Measurements from ENCODE around the gene ATF6B. TPM values are rescaled to one million over a fixed set of nuclear protein-coding genes. Genes with fewer than 3 reads are reported as not detected.

ATF6B gene
- total and polyA plus RNA-seq, 4 experiments from 2014 or later, result 11.4 to 154 (median 89.2) TPM

- Histone ChIP-seq H3K4me1 (ENCODE audit: insufficient read depth, low read length) (peaks cover 4% of the 10 kb centered on the region), H3K9me3 (ENCODE audit: control insufficient read depth in 1 of 2, low read length in 2 of 2) (no peaks in the 10 kb centered on the region), H3K36me3 (ENCODE audit: insufficient read depth, low read length) (peaks cover 14% of the 10 kb centered on the region), H3K27ac (ENCODE audit: low read depth, low read length) (no peak overlapping the region), H3K27me3 (ENCODE audit: insufficient read depth, low read length) (no peaks in the 10 kb centered on the region), H3K4me3 (ENCODE audit: low read length in 2 of 2) (no peak overlapping the region)
- H3K4me1 Mint-ChIP-seq, result peaks cover 4 to 9% (median 7%) of the 10 kb centered on the region in 4 donors
- CTCF ChIA-PET (ENCODE audit: partially characterized antibody), result no interaction called here
- peaks cover 25 to 40% of the 10 kb centered on the region in 2 donors for H3K36me3 Mint-ChIP-seq
- no peaks in the 10 kb centered on the region for H3K9me3 Mint-ChIP-seq
- DNase-seq, result no peak
- H3K27me3 Mint-ChIP-seq, result no peaks in the 10 kb centered on the region
- intact Hi-C loops (cut with micrococcal nuclease), result no loop called here
- H3K4me3 Mint-ChIP-seq, result no peak overlapping the region
- POLR2A ChIA-PET (ENCODE audit: partially characterized antibody), result interaction anchor here (1.2 kb wide), 1 partner anchor 9 kb away, joined by 4 read pairs; no protein-coding TSS in a partner anchor
- peak overlapping the region in 2 of 7 donors; percentile 57 to 72 for H3K27ac Mint-ChIP-seq
These were observed 39.8 kb upstream of the ATF6B start for GRCh38 chr6:32167761-32168262.

- ChIA-PET POLR2A (ENCODE audit: partially characterized antibody) (interaction anchor here (1.2 kb wide), 1 partner anchor 10 kb away, joined by 4 read pairs; no protein-coding TSS in a partner anchor), CTCF (ENCODE audit: partially characterized antibody) (no interaction called here)
- Histone ChIP-seq H3K9me3 (ENCODE audit: control insufficient read depth in 1 of 2, low read length in 2 of 2) (no peaks in the 10 kb centered on the region), H3K27me3 (ENCODE audit: insufficient read depth, low read length) (no peaks in the 10 kb centered on the region), H3K36me3 (ENCODE audit: insufficient read depth, low read length) (peaks cover 14% of the 10 kb centered on the region), H3K27ac (ENCODE audit: low read depth, low read length) (no peak overlapping the region), H3K4me3 (ENCODE audit: low read length in 2 of 2) (no peak overlapping the region), H3K4me1 (ENCODE audit: insufficient read depth, low read length) (no peaks in the 10 kb centered on the region)
- no peak for DNase-seq
- Mint-ChIP-seq H3K36me3 (peaks cover 29 to 41% of the 10 kb centered on the region in 2 donors), H3K27me3 (no peaks in the 10 kb centered on the region), H3K4me1 (peaks cover 0 to 6% (median 4%) of the 10 kb centered on the region in 4 donors), H3K9me3 (no peaks in the 10 kb centered on the region), H3K4me3 (no peak overlapping the region), H3K27ac (peak overlapping the region in 1 of 7 donors; percentile 72)
- intact Hi-C loops (cut with micrococcal nuclease), result no loop called here
These were observed 39.2 kb upstream of the ATF6B start for GRCh38 chr6:32167154-32167760.

GRCh38 chr6:32166411-32167061, 38.5 kb upstream of the ATF6B start:
- Histone ChIP-seq H3K27me3 (ENCODE audit: insufficient read depth, low read length) (no peaks in the 10 kb centered on the region), H3K36me3 (ENCODE audit: insufficient read depth, low read length) (peaks cover 14% of the 10 kb centered on the region), H3K27ac (ENCODE audit: low read depth, low read length) (no peak overlapping the region), H3K9me3 (ENCODE audit: control insufficient read depth in 1 of 2, low read length in 2 of 2) (no peaks in the 10 kb centered on the region), H3K4me3 (ENCODE audit: low read length in 2 of 2) (no peak overlapping the region), H3K4me1 (ENCODE audit: insufficient read depth, low read length) (no peaks in the 10 kb centered on the region)
- no peak overlapping the region for H3K4me3 Mint-ChIP-seq
- H3K4me1 Mint-ChIP-seq, result peaks cover 0 to 6% (median 4%) of the 10 kb centered on the region in 4 donors
- no peaks in the 10 kb centered on the region for H3K27me3 Mint-ChIP-seq
- no peaks in the 10 kb centered on the region for H3K9me3 Mint-ChIP-seq
- ChIA-PET POLR2A (ENCODE audit: partially characterized antibody) (no interaction called here), CTCF (ENCODE audit: partially characterized antibody) (no interaction called here)
- H3K36me3 Mint-ChIP-seq, result peaks cover 29 to 41% of the 10 kb centered on the region in 2 donors
- intact Hi-C loops (cut with micrococcal nuclease), result no loop called here
- no peak overlapping the region for H3K27ac Mint-ChIP-seq
- no peak for DNase-seq

- Mint-ChIP-seq H3K27ac (no peak within 1 kb of the TSS), H3K9me3 (no peaks in the 10 kb centered on the region), H3K36me3 (peaks cover 20 to 23% of the 10 kb centered on the region in 2 donors), H3K4me3 (no peak within 1 kb of the TSS), H3K4me1 (peaks cover 0 to 1% (median 0%) of the 10 kb centered on the region in 4 donors), H3K27me3 (no peaks in the 10 kb centered on the region)
- no peak within 1 kb of the TSS for H3K4me3 ChIP-seq (ENCODE audit: low read length in 2 of 2)
- no peaks in the 10 kb centered on the region for H3K4me1 ChIP-seq (ENCODE audit: insufficient read depth, low read length)
- H3K9me3 ChIP-seq (ENCODE audit: control insufficient read depth in 1 of 2, low read length in 2 of 2), result no peaks in the 10 kb centered on the region
- H3K36me3 ChIP-seq (ENCODE audit: insufficient read depth, low read length), result peaks cover 9% of the 10 kb centered on the region
- no peaks in the 10 kb centered on the region for H3K27me3 ChIP-seq (ENCODE audit: insufficient read depth, low read length)
- intact Hi-C loops (cut with micrococcal nuclease), result no loop called here
- ChIA-PET POLR2A (ENCODE audit: partially characterized antibody) (interaction anchor here (0.6 to 3.0 kb wide), 4 partner anchors 10 to 70 kb away, joined by 4 to 8 read pairs (median 4); partner anchors contain the start of gene AGPAT1), CTCF (ENCODE audit: partially characterized antibody) (interaction anchor here (1.7 kb wide), 1 partner anchor 10 kb away, joined by 6 read pairs; no protein-coding TSS in a partner anchor)
- DNase-seq, result no peak
- no peak within 1 kb of the TSS for H3K27ac ChIP-seq (ENCODE audit: low read depth, low read length)
These were observed 36.2 kb upstream of the ATF6B start, which contains the start of gene EGFL8 for GRCh38 chr6:32164295-32164694. TSS of gene EGFL8 (plus strand) at chr6:32164595. CDS start at chr6:32166166, 1,571 bp downstream.

- Histone ChIP-seq H3K27ac (ENCODE audit: low read depth, low read length) (no peak overlapping the region), H3K4me1 (ENCODE audit: insufficient read depth, low read length) (no peaks in the 10 kb centered on the region), H3K36me3 (ENCODE audit: insufficient read depth, low read length) (peaks cover 5% of the 10 kb centered on the region), H3K27me3 (ENCODE audit: insufficient read depth, low read length) (no peaks in the 10 kb centered on the region), H3K9me3 (ENCODE audit: control insufficient read depth in 1 of 2, low read length in 2 of 2) (no peaks in the 10 kb centered on the region), H3K4me3 (ENCODE audit: low read length in 2 of 2) (no peak overlapping the region)
- CTCF ChIA-PET (ENCODE audit: partially characterized antibody), result interaction anchor here (1.7 kb wide), 1 partner anchor 9 kb away, joined by 6 read pairs; no protein-coding TSS in a partner anchor
- peaks cover 0 to 1% (median 0%) of the 10 kb centered on the region in 4 donors for H3K4me1 Mint-ChIP-seq
- no peaks in the 10 kb centered on the region for H3K9me3 Mint-ChIP-seq
- no peak overlapping the region for H3K4me3 Mint-ChIP-seq
- H3K36me3 Mint-ChIP-seq, result peaks cover 17 to 19% of the 10 kb centered on the region in 2 donors
- no peak for DNase-seq
- H3K27me3 Mint-ChIP-seq, result no peaks in the 10 kb centered on the region
- intact Hi-C loops (cut with micrococcal nuclease), result no loop called here
- POLR2A ChIA-PET (ENCODE audit: partially characterized antibody), result interaction anchor here (1.2 to 3.0 kb wide), 3 partner anchors 9 to 32 kb away, joined by 4 to 8 read pairs (median 5); partner anchors contain the start of gene AGPAT1
- no peak overlapping the region for H3K27ac Mint-ChIP-seq
These were observed 35.7 kb upstream of the ATF6B start for GRCh38 chr6:32163559-32164258.

- H3K4me1 Mint-ChIP-seq, result peaks cover 15 to 27% (median 20%) of the 10 kb centered on the region in 4 donors
- H3K4me3 Mint-ChIP-seq, result no peak overlapping the region
- H3K27ac Mint-ChIP-seq, result no peak overlapping the region
- intact Hi-C loops (cut with micrococcal nuclease), result loop anchor here (10.0 kb wide), 1 partner anchor 113 kb away; no protein-coding TSS in a partner anchor
- DNase-seq, result no peak
- CTCF ChIA-PET (ENCODE audit: partially characterized antibody), result interaction anchor here (1.1 kb wide), 1 partner anchor 15 kb away, joined by 5 read pairs; no protein-coding TSS in a partner anchor
- POLR2A ChIA-PET (ENCODE audit: partially characterized antibody), result no interaction called here
- H3K9me3 Mint-ChIP-seq, result no peaks in the 10 kb centered on the region
- H3K27me3 Mint-ChIP-seq, result peaks cover 0 to 3% of the 10 kb centered on the region in 2 donors
- Histone ChIP-seq H3K27me3 (ENCODE audit: insufficient read depth, low read length) (no peaks in the 10 kb centered on the region), H3K36me3 (ENCODE audit: insufficient read depth, low read length) (no peaks in the 10 kb centered on the region), H3K4me3 (ENCODE audit: low read length in 2 of 2) (no peak overlapping the region), H3K9me3 (ENCODE audit: control insufficient read depth in 1 of 2, low read length in 2 of 2) (no peaks in the 10 kb centered on the region), H3K4me1 (ENCODE audit: insufficient read depth, low read length) (peaks cover 14% of the 10 kb centered on the region), H3K27ac (ENCODE audit: low read depth, low read length) (no peak overlapping the region)
- H3K36me3 Mint-ChIP-seq, result peaks cover 13 to 21% of the 10 kb centered on the region in 2 donors
These were observed 30.0 kb upstream of the ATF6B start for GRCh38 chr6:32158052-32158451.

Data from CD4-positive, alpha-beta memory T cell (primary cell).